GM18517 (cell line): ENCODE data around the gene DUSP19.

Experiments used
- ATAC-seq: cut with Tn5 transposase; IDR thresholded peaks from one replicate; pipeline ENCODE4 v1.9.1; 2021; ENCODE audit warnings: mild to moderate bottlenecking, moderate library complexity; ENCODE audit not compliant: unreplicated experiment

The DUSP19 gene

DNA sequence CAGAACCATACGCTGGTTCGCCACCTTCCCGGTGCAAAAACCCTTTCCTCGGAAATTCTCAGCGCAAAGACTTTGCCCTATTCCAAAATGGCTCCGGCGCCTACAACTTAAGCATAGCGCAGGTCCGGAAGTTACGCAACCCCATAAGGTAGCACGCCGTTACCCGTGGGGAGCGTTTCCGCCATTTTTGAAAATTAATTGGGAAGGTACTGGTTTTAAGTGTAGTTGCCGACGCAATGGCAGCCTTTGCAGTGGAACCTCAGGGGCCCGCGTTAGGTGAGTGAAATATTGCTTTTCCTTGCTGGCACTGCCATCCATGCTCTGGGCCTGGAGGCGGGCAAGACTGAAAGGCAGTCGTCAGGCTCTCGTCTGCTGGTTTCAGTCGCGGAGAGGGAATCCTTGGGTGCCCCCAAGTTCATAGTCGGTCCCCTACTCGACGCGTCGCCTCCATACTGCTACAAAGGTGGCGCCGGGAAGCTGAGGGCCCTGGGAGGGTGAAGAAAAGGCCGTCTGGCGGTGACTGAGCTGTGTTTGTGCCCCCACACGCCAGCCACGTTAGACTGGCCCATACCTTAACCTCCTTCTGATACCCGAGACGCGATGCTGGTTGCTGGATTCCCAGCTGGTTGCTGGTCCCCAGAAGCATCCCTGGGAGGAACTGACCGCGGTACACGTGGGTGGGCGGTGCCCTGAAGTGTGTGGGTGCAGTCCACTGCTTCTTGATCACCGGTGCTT lies 45.8 kb downstream of the DUSP19 start, which contains the start of gene NUP35:
NUP35 (plus strand) TSS at position 222 of the 735 bp plus-strand sequence; CDS start at position 237, 15 bp downstream.
- ATAC-seq: peak; percentile 92

DNA sequence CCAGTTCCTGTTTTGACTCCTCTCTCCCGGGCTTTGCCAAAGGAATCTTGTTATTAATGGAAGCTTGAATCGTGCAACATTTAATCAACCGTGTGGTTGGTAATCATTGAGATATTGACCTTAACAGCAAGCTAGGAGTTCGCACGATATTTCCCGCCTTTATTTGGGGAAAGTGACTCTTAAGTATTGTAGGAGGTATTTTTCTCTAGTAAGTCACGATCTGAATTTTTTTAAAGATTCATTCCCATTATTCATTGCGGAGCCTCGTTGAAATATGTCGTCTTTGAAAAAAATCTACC lies 46.4 kb downstream of the DUSP19 start:
- ATAC-seq: no peak

DNA sequence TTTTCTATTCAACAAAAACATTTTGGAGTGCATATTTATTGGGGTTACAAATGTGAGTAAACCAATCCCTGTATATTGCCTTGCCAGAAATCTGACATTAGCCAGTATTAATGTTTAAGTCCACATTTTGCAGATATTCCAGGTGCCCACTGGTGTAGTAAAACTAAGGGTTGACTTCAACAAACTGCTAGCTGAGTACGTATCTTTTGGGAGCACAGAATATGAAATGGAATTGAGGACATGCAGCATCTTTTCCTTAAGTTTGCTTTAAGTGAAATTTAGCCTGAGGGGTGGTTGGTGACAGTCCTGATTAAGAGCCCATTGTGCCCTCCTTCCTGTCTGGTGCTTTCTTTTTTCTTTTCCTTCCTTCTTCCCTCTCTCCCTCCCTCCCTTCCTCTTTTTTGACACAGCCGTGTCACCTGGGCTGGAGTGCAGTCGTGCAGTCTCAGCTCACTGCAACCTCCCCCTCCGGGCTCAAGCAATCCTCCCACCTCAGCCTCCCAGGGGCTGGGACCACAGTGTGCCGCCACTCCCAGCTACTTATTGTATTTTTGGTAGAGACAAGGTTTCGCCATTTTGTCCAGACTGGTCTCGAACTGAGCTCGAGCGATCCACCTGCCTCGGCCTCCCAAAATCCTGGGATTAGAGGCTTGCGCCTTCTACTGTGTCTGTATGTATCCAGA lies 47.3 kb downstream of the DUSP19 start:
- ATAC-seq: no peak

DNA sequence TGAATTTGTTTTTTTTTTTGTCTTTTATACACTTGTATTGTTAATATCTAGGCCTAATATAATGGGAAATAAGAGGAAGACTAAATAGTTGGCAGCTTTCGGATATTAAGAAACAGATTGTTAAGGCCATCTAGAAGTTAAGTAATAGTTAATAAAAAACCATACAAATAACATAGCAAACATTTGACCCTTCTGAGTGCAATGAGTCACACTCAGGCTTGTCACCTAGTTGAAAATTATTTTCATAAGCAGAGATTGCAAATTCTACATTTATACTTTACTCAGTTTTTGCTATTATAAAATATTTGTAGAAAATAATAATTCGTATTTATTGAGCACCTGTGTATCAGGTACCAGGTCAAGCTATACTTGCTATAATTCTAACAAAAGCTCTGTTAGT lies 48.1 kb downstream of the DUSP19 start:
- ATAC-seq: no peak

DNA sequence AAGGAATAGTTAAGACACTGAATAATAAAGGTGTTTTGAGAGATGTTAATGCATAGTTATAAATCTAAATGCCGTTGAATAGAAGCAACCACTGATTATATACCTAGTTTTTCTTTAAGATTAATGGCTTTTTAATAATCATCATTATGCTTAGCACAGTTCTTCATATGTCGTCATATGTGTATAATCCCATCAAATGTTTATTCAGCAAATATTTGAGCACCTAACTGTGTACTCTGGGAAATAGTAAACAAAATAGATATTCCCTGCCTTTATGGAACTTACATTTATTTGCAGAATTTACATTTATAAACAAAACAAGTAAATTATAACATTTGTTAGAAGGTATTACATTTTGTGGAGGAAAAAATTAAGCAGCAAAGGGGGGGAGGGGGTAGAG lies 55.5 kb downstream of the DUSP19 start:
- ATAC-seq: no peak

DNA sequence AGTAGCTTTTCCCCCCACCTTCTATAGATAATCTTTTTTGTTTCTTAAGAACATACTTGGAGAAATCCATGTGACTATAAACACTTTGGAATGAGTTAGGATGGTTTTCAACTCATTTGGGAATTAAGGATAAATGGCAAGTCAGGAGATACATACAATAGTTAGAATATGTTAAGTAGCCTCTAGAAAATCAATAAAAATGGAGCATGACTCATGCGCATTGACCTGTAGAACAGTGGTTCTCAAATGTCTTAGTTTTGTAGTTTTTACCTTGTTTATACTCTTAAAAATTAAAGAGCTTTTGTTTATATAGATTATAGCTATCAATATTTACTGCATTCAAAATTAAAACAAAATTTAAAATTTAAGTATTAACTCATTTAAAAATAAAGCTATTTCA lies 70.4 kb downstream of the DUSP19 start:
- ATAC-seq: no peak

DNA sequence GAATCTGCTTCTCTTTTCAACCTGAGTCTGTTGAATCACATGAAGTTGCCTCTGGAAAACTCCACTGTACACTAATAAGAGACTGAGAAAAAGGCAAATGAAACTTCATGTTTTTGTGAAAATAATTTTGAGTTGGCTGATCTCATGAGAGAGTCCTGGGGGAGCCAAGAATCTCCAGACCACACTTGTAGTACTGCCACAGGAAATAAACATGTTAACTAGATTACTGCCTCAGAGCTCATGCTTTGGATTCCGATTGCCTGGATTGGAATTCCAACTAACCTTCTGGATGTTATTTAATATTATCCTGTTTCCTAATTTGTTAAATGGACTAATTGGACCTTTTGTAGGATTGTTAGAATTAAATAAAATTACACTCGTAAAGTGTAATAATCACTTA lies 70.9 kb downstream of the DUSP19 start:
- no peak for ATAC-seq
